Measurements from ENCODE around the gene MAPK8.
A peak's percentile ranks its signal among the peaks of the same experiment; 100 is the strongest.

MAPK8 gene

DNA sequence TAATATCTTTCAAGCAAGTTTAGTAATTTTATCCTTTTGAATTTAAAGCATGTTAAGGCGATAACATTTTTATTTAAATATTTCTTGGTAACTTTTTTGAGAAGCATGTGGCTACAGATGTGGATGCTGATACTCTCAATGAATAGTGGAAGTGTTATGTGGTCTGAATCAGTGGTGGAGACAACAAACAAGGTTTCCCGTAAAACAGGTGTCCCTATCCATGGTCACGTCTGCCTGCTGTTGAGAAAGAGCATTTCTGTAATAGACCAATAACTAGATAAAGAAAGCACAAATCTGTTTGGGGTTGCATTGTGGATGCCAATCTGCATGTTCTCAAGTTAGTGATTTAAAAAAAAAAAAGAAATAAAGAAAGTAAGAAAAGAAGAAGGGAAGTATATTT, 13.9 kb upstream of the MAPK8 start:
- DNase-seq = no peak

DNA sequence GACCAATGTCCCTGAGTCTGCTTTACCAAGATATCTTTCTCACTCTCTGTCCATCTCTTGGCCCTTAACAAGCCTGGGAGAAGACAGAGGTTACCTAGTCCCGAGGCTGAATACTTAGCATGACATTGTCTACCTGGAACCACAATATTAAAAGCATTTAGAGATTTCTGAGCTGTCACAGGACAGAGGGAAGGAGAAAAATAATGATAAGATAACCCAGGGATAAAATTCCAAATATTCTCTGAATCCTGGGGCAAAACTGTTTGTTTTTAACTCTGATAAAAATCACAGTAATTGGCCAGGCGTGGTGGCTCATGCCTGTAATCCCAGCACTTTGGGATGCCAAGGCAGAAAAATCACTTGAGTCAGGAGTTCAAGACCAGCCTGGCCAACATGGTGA, 12.0 kb upstream of the MAPK8 start:
- DNase-seq = no peak

DNA sequence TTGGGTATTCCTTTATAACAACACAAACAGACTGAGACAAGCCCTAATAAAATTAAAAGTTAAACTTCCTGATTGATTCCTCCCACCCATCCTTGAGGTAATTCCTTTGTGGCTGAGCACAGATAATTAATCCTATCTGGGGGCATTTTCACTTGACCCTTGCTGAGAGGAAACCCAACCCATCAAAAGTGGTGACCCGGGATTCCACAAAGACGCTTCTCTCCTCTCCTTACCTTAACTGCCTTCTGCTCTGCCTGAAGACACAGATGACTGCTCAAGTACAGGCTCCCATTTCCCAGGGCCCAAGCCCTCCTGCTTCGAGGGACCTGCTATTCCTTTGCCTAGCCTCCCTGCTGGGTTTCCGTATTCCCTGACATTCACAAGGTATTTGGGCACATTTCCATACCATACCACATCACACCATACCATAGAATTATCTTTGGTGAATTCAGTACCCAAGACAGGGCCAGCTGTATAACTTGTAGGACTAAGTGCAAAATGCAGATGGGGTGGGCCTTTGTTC, 9.8 kb upstream of the MAPK8 start:
- no peak for DNase-seq

DNA sequence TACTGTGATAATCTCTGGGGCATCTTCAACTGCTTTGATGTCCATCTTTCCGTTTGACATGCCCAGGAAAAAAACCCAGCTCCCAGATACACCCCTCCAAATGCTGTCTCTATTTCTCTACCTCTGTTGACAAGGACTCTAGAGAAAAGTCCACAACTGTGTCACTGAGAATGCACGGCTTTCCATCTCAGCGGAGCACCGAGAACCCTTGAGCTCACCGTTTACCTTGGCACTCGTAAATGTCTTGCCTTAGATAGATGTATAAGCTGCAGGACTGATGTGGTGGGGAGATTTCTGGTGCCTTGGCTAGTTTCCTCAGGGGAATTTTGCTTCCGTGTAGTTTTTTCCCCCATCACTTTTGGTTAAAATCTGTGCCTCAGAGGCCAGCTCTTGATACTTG, 7.4 kb upstream of the MAPK8 start:
- DNase-seq = no peak

DNA sequence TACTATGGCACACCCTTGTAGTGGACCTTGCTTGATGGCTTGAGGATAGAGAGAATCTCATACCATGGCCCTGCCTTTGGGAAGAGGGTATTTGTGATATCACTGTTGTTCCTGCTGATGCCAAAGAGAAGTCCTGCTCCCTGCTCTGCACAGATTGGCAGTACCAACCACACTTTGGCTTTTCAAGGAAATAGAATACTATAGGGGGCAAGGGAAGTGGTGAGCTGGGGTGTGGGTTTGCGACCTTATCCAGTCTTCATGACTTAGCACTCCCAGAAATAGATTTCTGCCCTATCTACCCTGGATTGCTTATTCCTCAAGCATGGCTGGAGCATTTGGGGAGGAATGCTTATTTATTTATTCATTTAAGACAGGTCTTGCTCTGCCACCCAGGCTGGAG, 6.8 kb upstream of the MAPK8 start:
- no peak for DNase-seq

DNA sequence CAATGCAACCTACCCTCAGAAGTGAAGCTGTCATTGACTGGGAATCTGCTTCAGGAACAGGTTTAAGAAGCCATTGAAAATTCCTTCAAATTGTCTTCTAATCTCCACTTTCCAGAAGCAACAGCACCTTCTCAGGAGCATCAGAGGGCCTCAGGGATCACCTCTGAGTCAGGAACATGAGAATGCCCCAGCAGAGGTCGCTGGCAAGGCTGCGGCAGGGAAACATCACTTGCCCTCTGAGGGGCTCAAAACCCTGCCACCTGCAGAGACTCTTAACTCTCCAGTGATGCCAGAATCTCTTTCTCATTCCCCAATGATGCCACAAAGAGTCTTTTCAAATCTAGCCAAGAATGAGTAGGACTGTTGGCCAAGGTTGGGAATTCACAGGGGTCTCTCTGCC, 5.9 kb upstream of the MAPK8 start:
- no peak for DNase-seq

DNA sequence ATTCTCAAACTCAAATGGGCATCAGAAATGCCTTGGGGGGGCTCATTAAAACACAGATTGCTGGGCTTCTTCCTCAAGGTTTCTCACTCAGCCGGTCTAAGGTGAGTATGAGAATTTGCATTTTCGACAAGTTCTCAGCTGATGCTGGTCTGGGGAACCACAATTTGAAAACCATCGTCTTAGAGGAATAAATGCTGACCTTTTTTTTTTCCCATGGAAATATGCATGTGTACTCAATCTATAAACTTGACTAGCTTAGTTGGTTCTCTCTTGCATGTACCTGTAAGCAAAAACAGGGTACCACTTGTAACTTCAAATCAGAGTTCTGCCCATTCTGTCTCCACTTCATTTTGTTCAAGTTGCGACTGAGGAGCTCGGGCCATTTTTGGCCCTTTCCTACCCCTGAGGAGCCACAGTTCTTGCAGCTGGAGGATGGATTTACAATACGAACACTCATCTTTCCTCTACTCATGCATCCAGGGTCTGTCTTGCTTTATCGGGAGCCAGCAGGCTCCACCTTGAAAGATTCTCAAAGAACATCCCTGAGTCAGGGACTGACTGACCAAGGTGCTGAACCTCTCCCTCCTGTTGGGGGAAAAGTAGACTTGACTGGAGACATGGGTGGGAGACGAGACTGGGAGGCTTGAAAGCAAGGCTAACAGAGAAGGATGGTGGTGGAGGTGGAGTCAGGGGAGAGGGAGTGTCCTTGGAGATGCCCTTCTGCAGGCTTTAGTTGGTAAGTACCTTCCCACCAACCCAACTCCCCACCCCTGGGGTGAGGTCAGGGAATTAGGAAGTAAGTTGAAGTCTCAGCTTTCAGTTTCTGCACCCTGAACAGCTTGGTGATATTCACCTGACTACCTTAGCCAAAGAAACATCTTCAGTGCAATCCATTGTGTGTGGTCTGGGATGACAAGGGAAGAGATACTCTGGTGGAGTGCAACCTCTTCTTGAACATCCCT, 3.7 kb upstream of the MAPK8 start:
- DNase-seq = no peak

DNA sequence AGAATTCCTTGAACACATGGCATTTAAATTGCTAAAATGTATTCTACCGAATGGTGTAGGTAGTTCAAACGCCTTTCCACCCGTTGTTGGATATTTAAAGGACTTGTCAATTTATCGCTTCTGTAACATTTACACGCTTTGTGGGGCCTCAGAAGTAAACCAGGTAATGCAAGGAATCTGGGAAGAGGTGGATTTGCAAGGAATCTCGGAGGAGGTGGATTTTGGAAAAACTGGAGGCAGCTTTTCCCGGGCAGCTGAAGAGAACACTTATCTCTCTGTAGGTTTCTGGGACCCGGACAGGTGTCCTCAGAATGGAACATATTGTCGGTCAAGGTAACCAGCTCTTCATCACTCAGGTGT, 592 bp upstream of the MAPK8 start:
- no peak for DNase-seq

DNA sequence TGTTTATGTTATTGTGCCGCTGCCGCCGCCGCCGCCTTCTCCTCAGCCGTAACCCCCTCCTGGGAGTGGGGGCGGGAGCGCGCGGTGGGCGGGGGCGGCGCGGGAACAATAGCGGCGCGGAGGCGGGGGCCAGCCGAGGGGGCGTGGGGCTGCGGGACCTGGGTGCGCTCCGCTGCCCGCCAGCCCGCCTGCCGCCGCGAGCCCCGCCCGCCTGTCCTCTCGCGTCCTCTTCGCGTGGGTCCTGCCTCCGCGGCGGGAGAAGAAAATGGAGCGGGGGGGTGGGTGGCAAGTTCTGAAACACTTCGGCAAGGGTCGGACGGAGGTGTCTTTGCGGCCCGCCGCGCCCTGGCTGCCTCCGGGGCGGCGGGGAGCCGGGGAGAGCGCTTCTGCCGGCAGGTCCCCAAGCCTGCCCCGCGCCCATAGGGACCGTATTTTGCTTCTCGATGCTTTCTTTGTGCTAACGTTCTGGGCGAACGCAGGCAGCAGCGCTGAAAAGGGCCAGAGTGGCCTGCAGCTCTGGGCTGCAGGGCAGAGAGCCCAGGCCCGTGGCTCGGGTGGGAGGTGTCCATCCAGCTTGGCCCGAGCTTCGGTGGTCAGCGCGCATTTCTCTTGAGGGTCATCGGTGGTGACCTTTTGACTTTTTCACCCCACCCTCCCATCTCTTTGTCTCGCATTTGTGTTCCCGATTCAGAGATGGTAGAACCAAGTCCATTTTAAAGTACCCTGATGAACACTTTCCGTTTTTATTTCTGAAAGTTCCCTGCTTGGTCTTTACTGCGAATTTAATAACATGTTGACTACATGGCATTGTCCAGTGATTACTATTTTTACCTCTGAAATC, 613 bp downstream of the MAPK8 start:
- DNase-seq = peak in 1 of 2 experiments; percentile 12

DNA sequence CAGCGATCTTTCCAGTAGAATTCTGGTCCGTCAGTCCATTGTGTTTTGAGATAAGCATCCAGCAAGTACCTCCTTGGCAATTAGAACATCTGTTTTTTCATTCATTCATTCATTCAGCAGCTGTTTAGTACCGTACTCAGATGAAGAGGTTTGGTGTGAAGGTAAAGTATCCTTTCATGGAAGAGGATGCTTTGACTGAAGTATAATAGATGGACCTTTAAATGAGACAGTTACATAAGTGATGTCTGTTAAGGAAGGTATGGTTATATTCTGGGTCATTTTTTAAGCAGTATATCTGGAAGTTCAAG, 1.2 kb downstream of the MAPK8 start:
- DNase-seq = no peak

DNA sequence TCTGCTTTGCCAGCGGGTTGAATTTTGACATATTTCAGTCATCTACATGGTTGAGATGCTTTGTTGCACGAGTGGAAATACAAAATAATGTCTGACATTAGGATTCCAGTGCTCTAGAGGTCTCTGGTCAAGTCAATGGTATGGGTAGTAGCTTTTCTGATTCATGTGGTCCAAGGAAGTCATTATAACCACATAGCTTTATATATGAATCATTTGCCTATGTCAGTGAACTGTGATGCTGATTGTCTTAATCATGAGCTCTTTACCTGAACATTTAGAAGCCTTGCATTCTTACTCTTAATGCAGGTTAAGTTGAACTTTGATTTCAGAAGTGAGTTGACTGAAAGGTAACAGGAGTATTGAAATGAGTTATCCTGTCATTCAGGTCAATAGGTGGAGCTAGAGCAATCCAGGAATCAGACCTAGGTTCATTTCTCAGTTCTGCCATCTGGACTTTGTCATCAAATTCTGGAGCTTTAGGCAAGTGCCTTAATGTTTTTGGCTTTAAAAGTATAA, 3.3 kb downstream of the MAPK8 start:
- no peak for DNase-seq

DNA sequence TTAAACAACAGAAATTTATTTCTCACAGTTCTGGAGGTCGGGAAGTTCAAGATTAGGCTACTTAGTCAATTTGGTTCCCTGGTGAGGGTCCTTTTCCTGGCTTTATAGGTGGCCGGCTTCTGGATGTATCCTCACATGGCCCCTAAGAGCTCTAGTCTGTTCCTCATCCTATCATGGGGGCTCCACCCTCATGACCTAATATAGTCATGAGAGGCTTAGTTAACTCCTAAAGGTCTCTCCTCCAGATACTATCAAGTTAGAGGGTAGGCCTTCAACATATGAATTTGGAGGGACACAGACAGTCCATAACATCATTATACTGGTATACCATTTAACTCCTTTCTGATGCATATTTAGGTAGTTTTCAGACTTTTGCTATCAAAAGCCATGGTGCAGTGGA, 7.6 kb downstream of the MAPK8 start:
- DNase-seq = no peak

DNA sequence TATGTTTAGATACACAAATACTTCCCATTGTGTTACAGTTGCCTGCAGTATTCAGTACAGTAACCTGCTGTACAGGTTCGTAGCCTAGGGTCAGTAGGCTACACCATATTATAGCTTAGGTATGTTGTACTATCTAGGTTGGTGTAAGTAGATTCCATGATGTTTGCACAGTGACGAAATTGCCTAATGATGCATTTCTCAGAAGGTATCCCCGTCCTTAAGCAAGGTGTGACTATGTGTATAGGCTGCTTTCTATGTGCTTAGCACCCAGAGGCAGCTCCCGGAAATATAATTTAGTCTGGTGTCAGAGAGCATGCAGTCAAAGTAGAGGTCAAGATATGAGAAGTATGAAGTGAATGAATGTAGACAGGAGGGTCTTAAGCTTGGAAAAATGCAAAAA, 9.8 kb downstream of the MAPK8 start:
- DNase-seq = no peak

DNA sequence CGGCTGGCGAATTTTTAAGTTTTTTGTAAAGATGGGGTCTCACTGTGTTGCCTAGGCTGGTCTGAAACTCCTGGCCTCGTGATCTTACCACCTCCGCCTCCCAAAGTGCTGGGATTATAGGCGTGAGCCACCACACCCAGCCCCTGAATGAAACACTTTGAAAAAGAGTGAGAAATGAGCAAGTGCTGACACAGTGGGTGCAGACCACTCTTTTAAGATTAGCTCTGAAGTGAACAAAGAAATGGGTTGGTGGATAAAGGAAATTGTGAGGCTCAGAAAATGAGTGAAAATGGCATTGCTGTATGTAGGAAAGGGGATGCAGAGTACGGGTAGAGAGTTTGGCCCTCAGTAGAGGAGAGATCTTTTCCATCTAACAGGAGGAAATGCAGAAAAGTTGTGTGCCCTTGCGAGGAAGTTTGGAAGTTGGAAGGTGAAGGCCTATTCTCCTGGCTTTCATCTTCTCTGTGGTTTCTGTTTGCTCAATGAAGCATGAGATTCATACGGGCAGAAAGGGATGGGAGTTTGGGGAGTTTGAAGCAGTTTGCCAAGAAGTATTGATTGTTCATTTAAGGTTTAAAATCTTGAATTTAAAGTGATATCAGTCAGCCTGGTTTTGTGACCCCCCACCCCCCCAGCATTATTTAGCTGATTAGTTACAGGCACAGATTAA, 11.0 kb downstream of the MAPK8 start:
- DNase-seq = no peak

DNA sequence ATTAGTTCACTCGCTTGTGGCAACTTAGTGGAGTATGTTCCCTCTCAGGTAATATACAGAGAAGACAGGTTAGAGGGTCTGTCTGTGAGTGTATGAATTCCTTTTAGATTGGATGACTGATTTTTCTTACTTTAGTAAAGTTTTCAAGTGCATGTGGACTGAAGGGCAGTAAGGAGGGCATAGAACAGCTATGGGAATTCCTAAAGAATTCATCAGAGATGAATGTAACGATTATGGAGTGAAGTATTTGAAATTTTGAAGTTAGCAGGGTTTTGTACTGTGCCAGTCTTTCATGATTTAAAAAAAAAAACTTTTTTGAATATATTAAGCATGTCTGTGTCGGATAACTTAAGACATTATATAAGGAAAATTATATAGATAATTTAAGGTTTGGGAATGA, 15.5 kb downstream of the MAPK8 start:
- DNase-seq = no peak

DNA sequence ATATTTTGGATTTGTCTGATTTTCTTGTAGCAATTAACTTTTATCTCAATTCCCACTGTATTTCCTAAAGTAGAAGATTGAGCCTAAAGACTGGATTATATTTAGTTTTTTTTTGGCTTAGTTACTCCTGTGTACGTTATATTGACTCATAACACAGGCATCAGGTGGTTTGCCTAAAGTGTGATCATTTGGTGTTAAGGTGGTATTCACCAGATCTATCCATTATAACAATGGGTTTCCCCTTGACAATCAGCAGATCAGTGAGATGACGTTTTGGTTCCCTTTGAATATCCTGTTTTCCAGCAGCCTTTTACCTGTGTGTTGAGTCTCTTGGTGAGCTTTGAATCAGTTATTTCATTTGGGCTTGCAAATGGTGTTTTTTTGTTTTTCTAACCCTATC, 18.1 kb downstream of the MAPK8 start:
- DNase-seq = no peak

DNA sequence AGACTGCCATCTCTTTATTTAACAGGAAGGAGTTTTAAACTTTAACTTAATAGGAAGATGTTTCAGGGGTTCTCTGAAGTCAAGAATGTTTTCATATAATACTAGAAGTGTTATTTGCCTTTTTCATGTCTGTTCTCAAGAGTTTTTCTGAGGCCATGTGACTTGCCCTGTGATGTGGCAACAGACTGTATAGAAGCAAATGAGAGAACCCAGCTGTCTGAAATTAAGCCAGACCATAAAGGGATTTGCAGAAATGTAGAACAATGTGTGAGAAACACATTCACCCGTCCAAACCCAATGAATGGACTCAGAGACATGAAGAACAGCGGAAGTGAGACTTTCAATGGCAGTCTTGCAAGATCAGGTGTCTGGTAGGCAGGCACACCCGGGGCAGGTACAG, 23.8 kb downstream of the MAPK8 start:
- no peak for DNase-seq

DNA sequence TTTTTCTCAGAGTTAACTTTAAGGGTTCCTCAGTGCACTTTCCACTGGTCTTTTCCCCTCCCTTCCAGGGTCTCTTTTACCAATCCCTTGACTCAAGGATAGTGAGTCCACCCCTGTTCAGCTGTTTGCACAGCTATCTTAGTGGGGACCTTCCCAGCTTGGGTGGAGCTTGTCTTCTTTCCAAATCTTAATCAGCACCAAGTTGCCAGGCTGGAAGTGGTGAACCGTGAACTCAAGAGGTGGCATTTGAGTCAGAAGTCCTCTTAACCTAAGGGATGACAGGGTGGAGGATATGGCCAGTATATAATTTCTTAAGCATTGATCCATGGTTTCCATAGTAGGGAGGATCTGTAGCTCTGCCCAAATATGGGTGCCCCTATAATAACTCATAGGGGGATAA, 25.0 kb downstream of the MAPK8 start:
- DNase-seq = no peak

DNA sequence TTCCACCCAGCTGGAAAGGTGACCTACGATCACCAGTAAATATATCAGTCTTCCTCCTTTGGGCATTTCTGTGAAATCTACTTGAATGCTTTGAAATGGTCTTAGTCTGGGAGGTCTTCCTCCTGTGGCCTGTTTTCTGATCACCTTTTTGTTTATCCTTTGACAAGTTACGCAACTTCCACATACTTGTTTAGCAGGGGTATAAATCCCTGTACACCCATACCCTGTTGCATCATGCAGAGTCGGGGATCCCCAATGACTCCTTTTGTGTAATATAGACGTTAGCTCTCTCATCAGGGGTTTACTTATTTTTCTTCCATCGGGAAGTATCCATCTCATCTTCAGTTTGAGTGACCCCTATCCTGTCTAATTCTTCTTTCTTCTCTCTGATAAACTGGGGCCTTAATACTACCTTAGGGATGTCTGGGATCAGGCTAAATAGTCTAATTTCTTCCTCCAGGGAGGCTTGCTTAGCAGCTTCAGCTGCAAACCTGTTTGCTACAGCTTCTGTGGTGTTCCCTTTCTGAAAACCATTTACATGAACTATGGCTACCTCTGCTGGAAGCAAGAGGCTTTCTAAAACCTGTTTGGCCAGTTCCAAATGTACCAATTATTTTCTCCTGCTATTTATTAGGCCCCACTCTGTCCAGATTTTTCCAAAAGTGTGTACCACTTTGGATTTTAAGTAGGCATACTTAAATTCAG, 25.8 kb downstream of the MAPK8 start:
- no peak for DNase-seq

DNA sequence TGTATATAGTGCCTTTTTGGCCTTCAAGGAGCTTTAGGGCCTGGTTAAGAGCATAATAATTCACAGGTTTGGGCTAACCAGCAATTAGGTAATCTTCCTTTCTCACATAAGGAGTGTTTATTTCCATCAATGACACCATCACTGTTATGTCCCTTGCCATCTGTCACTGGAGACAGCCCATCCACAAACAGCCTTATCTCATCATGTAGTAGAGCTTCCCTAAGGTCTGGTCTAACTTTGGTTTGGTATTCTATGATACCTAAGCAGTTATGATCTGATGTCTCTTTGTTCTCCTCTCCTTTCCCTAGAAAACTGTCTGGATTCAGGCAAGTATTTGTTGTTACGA, 26.4 kb downstream of the MAPK8 start:
- DNase-seq = no peak

DNA sequence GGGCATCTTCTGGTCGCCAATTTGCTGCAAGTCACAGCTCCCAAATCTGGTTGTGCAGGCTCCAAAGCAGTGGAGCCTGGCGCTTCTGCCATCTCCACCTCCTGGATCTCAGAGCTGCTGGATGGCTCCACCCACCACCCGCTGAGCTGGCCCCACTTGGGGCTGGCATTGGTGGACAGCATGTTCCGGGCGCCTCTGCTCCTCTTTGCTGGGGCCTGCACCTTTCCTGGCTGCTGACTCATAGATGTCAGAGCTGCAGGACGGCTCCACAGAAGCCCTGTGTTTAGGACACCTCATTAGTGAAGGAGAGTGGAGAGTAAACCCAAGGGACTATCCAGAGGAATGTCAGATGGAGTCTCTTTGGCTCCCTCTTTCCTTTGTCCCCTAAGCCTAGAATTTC, 27.4 kb downstream of the MAPK8 start:
- DNase-seq = no peak

DNA sequence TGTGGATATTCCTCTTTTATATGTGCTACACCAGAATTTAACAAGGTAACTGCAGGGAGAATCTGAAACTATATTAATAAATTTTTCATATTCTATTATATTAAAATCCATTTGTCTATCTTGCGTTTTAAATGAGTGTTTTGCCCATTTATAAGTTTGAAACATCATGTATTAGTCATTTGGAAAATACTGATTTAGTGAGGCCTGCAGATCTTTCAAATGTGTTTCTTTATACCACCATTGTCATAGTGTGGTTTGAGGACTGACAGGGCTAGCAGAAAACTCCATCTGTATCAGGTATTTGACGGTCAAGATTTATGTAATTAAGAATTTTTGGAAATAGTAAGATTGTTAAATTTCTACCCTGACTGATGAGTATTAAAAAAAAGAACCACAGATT, 29.3 kb downstream of the MAPK8 start:
- no peak for DNase-seq

Measured in NCI-H1930 (cell line).